Epithelial cell of proximal tubule (primary cell): Measurements from ENCODE around the gene UBE2J1. TPM values are rescaled to one million over a fixed set of nuclear protein-coding genes. Genes with fewer than 3 reads are reported as not detected.

Experiments
- DNase-seq: peaks from one replicate; pipeline ENCODE4 v3.0.0-alpha.2; 2011; ENCODE audit warnings: low read depth
- H3K4me3 ChIP-seq: 2 replicates; pipeline ENCODE4 v1.5.1; 2011; ENCODE audit warnings: low read depth, mild to moderate bottlenecking, low read length
- CTCF ChIP-seq: conservative IDR thresholded peaks from 2 replicates; pipeline ENCODE4 v1.5.1; 2012; ENCODE audit warnings: low read depth, mild to moderate bottlenecking, low read length
- total RNA-seq: library from RNA; depleted of rRNA; stranded (reverse); fragments of >200 nt; gene quantifications from 2 replicates; pipeline ENCODE4 v1.2.3, GENCODE V29; 2015

The UBE2J1 gene
- total RNA-seq, 1 donor from 2014 or later = 47.2 TPM

- DNase-seq = peak; percentile 85
- no peak overlapping the region for H3K4me3 ChIP-seq
- no peak for TF ChIP-seq CTCF
Observed at GRCh38 chr6:89321131-89321970, 31.2 kb downstream of the UBE2J1 start.

- no peak for TF ChIP-seq CTCF
- H3K4me3 ChIP-seq = no peak overlapping the region
- no peak for DNase-seq
Observed at GRCh38 chr6:89320012-89320559, 32.4 kb downstream of the UBE2J1 start.

- no peak overlapping the region for H3K4me3 ChIP-seq
- TF ChIP-seq CTCF = no peak
- DNase-seq = no peak
Observed at GRCh38 chr6:89317067-89317466, 35.5 kb downstream of the UBE2J1 start.

- H3K4me3 ChIP-seq = no peak within 1 kb of the TSS
- no peak for TF ChIP-seq CTCF
- DNase-seq = no peak
Observed at GRCh38 chr6:89315249-89315885, 37.2 kb downstream of the UBE2J1 start, which contains the start of gene GABRR2. Gene GABRR2, minus strand, starts transcription at chr6:89315299. Its CDS starts 134 bp downstream, at chr6:89315165.

- H3K4me3 ChIP-seq = no peak overlapping the region
- no peak for TF ChIP-seq CTCF
- DNase-seq = no peak
Observed at GRCh38 chr6:89314692-89315091, 37.8 kb downstream of the UBE2J1 start.

- H3K4me3 ChIP-seq = no peak overlapping the region
- no peak for DNase-seq
- no peak for TF ChIP-seq CTCF
Observed at GRCh38 chr6:89313006-89313405, 39.5 kb downstream of the UBE2J1 start.
